IMR-90 (cell line): ENCODE data around the gene DNAH9. TPM values are rescaled to one million over a fixed set of nuclear protein-coding genes. Genes with fewer than 3 reads are reported as not detected.

Source experiments
- ATAC-seq: fragments of 200-7000 bp; cut with Tn5 transposase; 2 replicates; pipeline ENCODE4 v1.9.1; 2020; ENCODE audit warnings: low read depth, mild to moderate bottlenecking, moderate library complexity
- BruUV-seq: library from RNA; stranded (reverse); fragments of 400-500 nt; replicated peaks from 2 replicates; lab custom pipeline; 2021; lab: Mats Ljungman, UMichigan
- CTCF ChIA-PET: fragments of 300-600 bp; formaldehyde crosslinking; extraction: SDS; loops from one replicate; lab custom pipeline; 2021; ENCODE audit warnings: antibody characterized with exemption; lab: Yijun Ruan, JAX
- POLR2A ChIA-PET: fragments of 300-600 bp; sonication (Branson Sonifier 250); formaldehyde crosslinking; loops from one replicate; lab custom pipeline; 2022; ENCODE audit warnings: antibody characterized with exemption; ENCODE audit not compliant: unreplicated experiment; lab: Charles Lee
- DNase-seq: peaks from one replicate; pipeline ENCODE4 v3.0.0; 2013
- H2AFZ ChIP-seq: replicated peaks from 2 replicates; pipeline ENCODE3; 2013; ENCODE audit warnings: low read length, mild to moderate bottlenecking; ENCODE audit not compliant: poor library complexity
- H2AK5ac ChIP-seq: 2 replicates; pipeline ENCODE4 v1.6.1; 2013; ENCODE audit warnings: low read depth, low read length, inconsistent platforms
- H2AK9ac ChIP-seq: replicated peaks from 2 replicates; pipeline ENCODE3; 2013; ENCODE audit warnings: mild to moderate bottlenecking, low read depth, low read length, moderate library complexity; ENCODE audit not compliant: poor library complexity
- H2BK120ac ChIP-seq: 2 replicates; pipeline ENCODE4 v1.6.1; 2013; ENCODE audit warnings: low read depth, low read length, inconsistent platforms
- H2BK15ac ChIP-seq: 3 replicates; pipeline ENCODE4 v1.6.1; 2013; ENCODE audit warnings: low read depth, low read length, inconsistent platforms
- H2BK20ac ChIP-seq: 2 replicates; pipeline ENCODE4 v1.6.1; 2013; ENCODE audit warnings: low read depth, mild to moderate bottlenecking, inconsistent platforms, low read length, moderate library complexity
- H2BK5ac ChIP-seq: 2 replicates; pipeline ENCODE4 v1.6.1; 2013; ENCODE audit warnings: mild to moderate bottlenecking, low read depth, low read length, inconsistent platforms; ENCODE audit not compliant: poor library complexity, severe bottlenecking
- H3K14ac ChIP-seq: replicated peaks from 2 replicates; pipeline ENCODE4 v1.6.1; 2013; ENCODE audit warnings: low read depth, low read length, inconsistent platforms
- H3K18ac ChIP-seq: 2 replicates; pipeline ENCODE4 v1.6.1; 2013; ENCODE audit warnings: low read depth, low read length, control low read depth
- H3K23ac ChIP-seq: 2 replicates; pipeline ENCODE4 v1.6.1; 2013; ENCODE audit warnings: low read depth, low read length, inconsistent platforms
- H3K27ac ChIP-seq: 2 replicates; pipeline ENCODE4 v1.5.1; 2013; ENCODE audit warnings: mild to moderate bottlenecking, control low read depth, low read length; ENCODE audit not compliant: insufficient read depth
- H3K27me3 ChIP-seq: 2 replicates; pipeline ENCODE4 v1.6.1; 2013; ENCODE audit warnings: low read length; ENCODE audit not compliant: control insufficient read depth, insufficient read depth
- H3K36me3 ChIP-seq: 2 replicates; pipeline ENCODE4 v1.6.1; 2013; ENCODE audit warnings: low read length, mixed read lengths; ENCODE audit not compliant: control insufficient read depth, insufficient read depth
- H3K4ac ChIP-seq: 2 replicates; pipeline ENCODE4 v1.6.1; 2013; ENCODE audit warnings: low read depth, low read length, inconsistent platforms
- H3K4me1 ChIP-seq: 2 replicates; pipeline ENCODE4 v1.6.1; 2013; ENCODE audit warnings: low read length, mixed read lengths; ENCODE audit not compliant: control insufficient read depth, insufficient read depth
- H3K4me2 ChIP-seq: 2 replicates; pipeline ENCODE4 v1.6.1; 2013; ENCODE audit warnings: low read depth, mild to moderate bottlenecking, control low read depth, low read length, moderate library complexity
- H3K4me3 ChIP-seq: 2 replicates; pipeline ENCODE4 v1.5.1; 2013; ENCODE audit warnings: low read depth, mild to moderate bottlenecking, control low read depth, low read length, moderate library complexity; ENCODE audit not compliant: insufficient read depth
- H3K56ac ChIP-seq: 2 replicates; pipeline ENCODE4 v1.6.1; 2013; ENCODE audit warnings: low read length, inconsistent platforms; ENCODE audit not compliant: insufficient read depth; ENCODE audit errors: extremely low read depth
- H3K79me1 ChIP-seq, 2 experiments: 2 replicates each; pipeline ENCODE4 v1.6.1; 2013; ENCODE audit warnings: low read length in 2 of 2, inconsistent platforms in 1 of 2, low read depth in 1 of 2
- H3K9ac ChIP-seq: 2 replicates; pipeline ENCODE4 v1.6.1; 2013; ENCODE audit warnings: low read depth, low read length, control low read depth
- H3K9me1 ChIP-seq: 2 replicates; pipeline ENCODE4 v1.6.1; 2013; ENCODE audit warnings: low read length, inconsistent platforms; ENCODE audit not compliant: insufficient read depth
- H3K9me3 ChIP-seq: 2 replicates; pipeline ENCODE4 v1.6.1; 2013; ENCODE audit warnings: low read length; ENCODE audit not compliant: control insufficient read depth, insufficient read depth
- H4K20me1 ChIP-seq: 2 replicates; pipeline ENCODE4 v1.6.1; 2013; ENCODE audit warnings: low read length, inconsistent platforms; ENCODE audit not compliant: insufficient read depth
- H4K5ac ChIP-seq: 2 replicates; pipeline ENCODE4 v1.6.1; 2013; ENCODE audit warnings: mild to moderate bottlenecking, low read depth, low read length, control low read depth
- H4K8ac ChIP-seq, 2 experiments: 2 replicates each; pipeline ENCODE4 v1.6.1; 2013; ENCODE audit warnings: low read depth in 2 of 2, low read length in 2 of 2, control low read depth in 1 of 2, inconsistent platforms in 1 of 2
- H4K91ac ChIP-seq: 2 replicates; pipeline ENCODE4 v1.6.1; 2013; ENCODE audit warnings: low read depth, low read length, inconsistent platforms; ENCODE audit not compliant: insufficient read depth
- NFE2L2 ChIP-seq: fragments of 150-350 bp; IDR thresholded peaks from 2 replicates; pipeline ENCODE4 v1.6.1; 2016; ENCODE audit warnings: low read depth, mild to moderate bottlenecking, low read length
- WGBS, 2 experiments: methylation state at CpG; one replicate each; pipeline versions ENCODE4 v1.1.5 to v1.1.7; 2013; ENCODE audit warnings: missing lambda C conversion rate in 2 of 2; ENCODE audit not compliant: insufficient read length in 1 of 2; ENCODE audit errors: extremely low coverage in 2 of 2; 5-methylcytosine and 5-hydroxymethylcytosine counted together
- dilution Hi-C: fragments of 300-500 bp; cut with HindIII; formaldehyde crosslinking; loops from one replicate; pipeline ENCODE4 v1.14.3; 2018; ENCODE audit warnings: low sequenced_read_pairs; ENCODE audit not compliant: unreplicated experiment
- in situ Hi-C: fragments of 300-500 bp; cut with MboI; formaldehyde crosslinking; loops from 3 replicates; pipeline ENCODE4 v1.14.3; 2019; ENCODE audit warnings: low sequenced_read_pairs, inconsistent platforms, mixed read lengths
- intact Hi-C: fragments of 100-400 bp; cut with micrococcal nuclease; formaldehyde crosslinking; loops from 2 replicates; pipeline ENCODE4 v1.10.0; 2022
- polyA plus RNA-seq, 3 experiments: library from polyadenylated mRNA; depleted of rRNA; stranded (reverse); fragments of >200 nt; gene quantifications; 2 replicates each; pipeline ENCODE4 v1.2.3, GENCODE V29; 2012; ENCODE audit warnings: low replicate concordance in 1 of 3
- total RNA-seq: library from RNA; depleted of rRNA; stranded (reverse); fragments of >200 nt; gene quantifications from 2 replicates; pipeline ENCODE4 v1.2.3, GENCODE V29; 2012
- TF ChIP-seq, protein P1 (sequence below): conservative IDR thresholded peaks from 2 replicates; pipeline ENCODE4 v1.5.1; 2012; ENCODE audit warnings: mild to moderate bottlenecking, low read depth, low read length, improper control_type of control experiment

DNAH9 gene
- total and polyA plus RNA-seq, 2 of the 4 experiments (the other 2 are of a cell fraction): not detected

DNA sequence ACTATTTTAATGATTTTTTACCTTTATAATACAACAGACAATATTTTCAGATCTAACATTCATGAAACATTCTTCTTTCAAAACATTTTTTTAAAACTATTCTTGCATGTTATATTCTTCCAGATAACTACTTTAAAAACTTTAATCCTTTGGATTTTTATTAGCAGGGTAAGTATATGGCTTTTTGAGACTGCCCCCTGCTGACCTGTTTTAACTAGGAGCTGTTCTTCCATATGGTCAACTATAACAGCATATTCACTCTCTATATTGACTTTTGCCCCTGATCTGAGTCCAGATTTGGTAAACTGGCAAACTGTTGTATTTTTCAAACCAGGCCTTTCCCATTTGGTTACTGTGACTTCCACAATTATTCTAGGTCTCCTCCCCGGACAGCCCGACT lies 382.5 kb downstream of the DNAH9 start:
- Histone ChIP-seq H3K23ac (no peak overlapping the region), H3K4me1 (no peaks in the 10 kb centered on the region), H4K20me1 (no peaks in the 10 kb centered on the region), H3K4me3 (no peak overlapping the region), H2BK120ac (no peak overlapping the region), H2BK20ac (no peak overlapping the region), H3K18ac (no peak overlapping the region), H3K27me3 (no peaks in the 10 kb centered on the region), H3K14ac (no peak overlapping the region), H2AK9ac (no peak overlapping the region), H2BK5ac (no peak overlapping the region), H2AK5ac (no peak overlapping the region), H4K5ac (no peak overlapping the region), H3K36me3 (peaks cover 19% of the 10 kb centered on the region), H3K9ac (no peak overlapping the region), H3K79me1 (no peaks in the 10 kb centered on the region), H3K9me1 (no peaks in the 10 kb centered on the region), H2BK15ac (no peak overlapping the region), H4K91ac (no peak overlapping the region), H4K8ac (no peak overlapping the region), H3K4me2 (no peak overlapping the region), H3K27ac (no peak overlapping the region), H3K4ac (no peak overlapping the region), H3K56ac (no peak overlapping the region), H3K9me3 (no peaks in the 10 kb centered on the region), H2AFZ (no peak overlapping the region)
- dilution Hi-C loops: no loop called here
- ChIA-PET POLR2A (no interaction called here), CTCF (interaction anchor here (0.5 to 0.7 kb wide), 2 partner anchors 781 to 1933 kb away, joined by 3 read pairs; no protein-coding TSS in a partner anchor)
- in situ Hi-C loops: loop anchor here (10.0 to 25.0 kb wide), 2 partner anchors 1106 to 1319 kb away; partner anchors contain the start of gene MYH3
- WGBS, 2 experiments: no CpG with 5 or more reads among the region's 2 CpGs
- DNase-seq: no peak
- intact Hi-C loops: no loop called here
- TF ChIP-seq NFE2L2: no peak
- TF ChIP-seq, protein P1, sequence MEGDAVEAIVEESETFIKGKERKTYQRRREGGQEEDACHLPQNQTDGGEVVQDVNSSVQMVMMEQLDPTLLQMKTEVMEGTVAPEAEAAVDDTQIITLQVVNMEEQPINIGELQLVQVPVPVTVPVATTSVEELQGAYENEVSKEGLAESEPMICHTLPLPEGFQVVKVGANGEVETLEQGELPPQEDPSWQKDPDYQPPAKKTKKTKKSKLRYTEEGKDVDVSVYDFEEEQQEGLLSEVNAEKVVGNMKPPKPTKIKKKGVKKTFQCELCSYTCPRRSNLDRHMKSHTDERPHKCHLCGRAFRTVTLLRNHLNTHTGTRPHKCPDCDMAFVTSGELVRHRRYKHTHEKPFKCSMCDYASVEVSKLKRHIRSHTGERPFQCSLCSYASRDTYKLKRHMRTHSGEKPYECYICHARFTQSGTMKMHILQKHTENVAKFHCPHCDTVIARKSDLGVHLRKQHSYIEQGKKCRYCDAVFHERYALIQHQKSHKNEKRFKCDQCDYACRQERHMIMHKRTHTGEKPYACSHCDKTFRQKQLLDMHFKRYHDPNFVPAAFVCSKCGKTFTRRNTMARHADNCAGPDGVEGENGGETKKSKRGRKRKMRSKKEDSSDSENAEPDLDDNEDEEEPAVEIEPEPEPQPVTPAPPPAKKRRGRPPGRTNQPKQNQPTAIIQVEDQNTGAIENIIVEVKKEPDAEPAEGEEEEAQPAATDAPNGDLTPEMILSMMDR: 0 out of 2 replicates have a peak, but pooled peaks have one; percentile 23
- no TSS peak for BruUV-seq
- ATAC-seq: no peak; the same call in 1 of the 2 replicates
